ENCODE data around the gene SPTBN1. TPM values are rescaled to one million over a fixed set of nuclear protein-coding genes. Genes with fewer than 3 reads are reported as not detected.
A peak's percentile ranks its signal among the peaks of the same experiment; 100 is the strongest.

Gene SPTBN1
- total RNA-seq, 1 donor from 2014 or later, result 601 TPM

- no peaks in the 10 kb centered on the region for H3K36me3 ChIP-seq
- H3K27ac ChIP-seq, result peak overlapping the region; percentile 25
- H3K4me3 ChIP-seq, result no peak overlapping the region
- ATAC-seq, result no peak
- no peak for TF ChIP-seq CTCF (IDR thresholded peaks at IDR 0.05)
- no peak for DNase-seq
- intact Hi-C loops (cut with DNase I), result no loop called here
- peaks cover 52% of the 10 kb centered on the region for H3K4me1 ChIP-seq
- no peaks in the 10 kb centered on the region for H3K27me3 ChIP-seq (ENCODE audit: low read depth)
- H3K9me3 ChIP-seq, result no peaks in the 10 kb centered on the region
Observed at GRCh38 chr2:54461261-54461660, 5.1 kb downstream of the SPTBN1 start.

GRCh38 chr2:54464341-54464740 lies 8.2 kb downstream of the SPTBN1 start:
- Histone ChIP-seq H3K4me1 (peaks cover 69% of the 10 kb centered on the region), H3K36me3 (no peaks in the 10 kb centered on the region), H3K27ac (no peak overlapping the region), H3K4me3 (no peak overlapping the region), H3K9me3 (no peaks in the 10 kb centered on the region), H3K27me3 (ENCODE audit: low read depth) (no peaks in the 10 kb centered on the region)
- intact Hi-C loops (cut with DNase I), result no loop called here
- DNase-seq, result no peak
- no peak for ATAC-seq
- no peak for TF ChIP-seq CTCF (IDR thresholded peaks at IDR 0.05)

GRCh38 chr2:54465143-54465542 lies 9.0 kb downstream of the SPTBN1 start:
- Histone ChIP-seq H3K27me3 (ENCODE audit: low read depth) (no peaks in the 10 kb centered on the region), H3K4me1 (peaks cover 67% of the 10 kb centered on the region), H3K9me3 (no peaks in the 10 kb centered on the region), H3K36me3 (no peaks in the 10 kb centered on the region), H3K27ac (no peak overlapping the region), H3K4me3 (no peak overlapping the region)
- intact Hi-C loops (cut with DNase I), result no loop called here
- TF ChIP-seq CTCF (IDR thresholded peaks at IDR 0.05), result no peak
- DNase-seq (no peak), ATAC-seq (peak in 1 of 2 donors; percentile 68)

- H3K9me3 ChIP-seq, result no peaks in the 10 kb centered on the region
- H3K27me3 ChIP-seq (ENCODE audit: low read depth), result no peaks in the 10 kb centered on the region
- peak overlapping the region; percentile 26 for H3K27ac ChIP-seq
- no peaks in the 10 kb centered on the region for H3K36me3 ChIP-seq
- TF ChIP-seq CTCF (IDR thresholded peaks at IDR 0.05), result no peak
- H3K4me1 ChIP-seq, result peaks cover 70% of the 10 kb centered on the region
- no peak overlapping the region for H3K4me3 ChIP-seq
- ATAC-seq (no peak), DNase-seq (no peak)
- intact Hi-C loops (cut with DNase I), result no loop called here
Observed at GRCh38 chr2:54466870-54467269, 10.7 kb downstream of the SPTBN1 start.

GRCh38 chr2:54468673-54469072 lies 12.5 kb downstream of the SPTBN1 start:
- no peak for ATAC-seq
- no peaks in the 10 kb centered on the region for H3K27me3 ChIP-seq (ENCODE audit: low read depth)
- H3K27ac ChIP-seq, result peak overlapping the region; percentile 53
- no peak for TF ChIP-seq CTCF (IDR thresholded peaks at IDR 0.05)
- H3K4me1 ChIP-seq, result peaks cover 70% of the 10 kb centered on the region
- no peak overlapping the region for H3K4me3 ChIP-seq
- intact Hi-C loops (cut with DNase I), result no loop called here
- no peaks in the 10 kb centered on the region for H3K9me3 ChIP-seq
- H3K36me3 ChIP-seq, result no peaks in the 10 kb centered on the region
- no peak for DNase-seq
